Measurements from ENCODE around the gene CCNB1IP1.
"Not testable (repeated sequence)": the region's sequence is repeated elsewhere in the genome, so short reads cannot be mapped to it uniquely, and the experiment has no call there.

The CCNB1IP1 gene, protein sequence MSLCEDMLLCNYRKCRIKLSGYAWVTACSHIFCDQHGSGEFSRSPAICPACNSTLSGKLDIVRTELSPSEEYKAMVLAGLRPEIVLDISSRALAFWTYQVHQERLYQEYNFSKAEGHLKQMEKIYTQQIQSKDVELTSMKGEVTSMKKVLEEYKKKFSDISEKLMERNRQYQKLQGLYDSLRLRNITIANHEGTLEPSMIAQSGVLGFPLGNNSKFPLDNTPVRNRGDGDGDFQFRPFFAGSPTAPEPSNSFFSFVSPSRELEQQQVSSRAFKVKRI

DNA sequence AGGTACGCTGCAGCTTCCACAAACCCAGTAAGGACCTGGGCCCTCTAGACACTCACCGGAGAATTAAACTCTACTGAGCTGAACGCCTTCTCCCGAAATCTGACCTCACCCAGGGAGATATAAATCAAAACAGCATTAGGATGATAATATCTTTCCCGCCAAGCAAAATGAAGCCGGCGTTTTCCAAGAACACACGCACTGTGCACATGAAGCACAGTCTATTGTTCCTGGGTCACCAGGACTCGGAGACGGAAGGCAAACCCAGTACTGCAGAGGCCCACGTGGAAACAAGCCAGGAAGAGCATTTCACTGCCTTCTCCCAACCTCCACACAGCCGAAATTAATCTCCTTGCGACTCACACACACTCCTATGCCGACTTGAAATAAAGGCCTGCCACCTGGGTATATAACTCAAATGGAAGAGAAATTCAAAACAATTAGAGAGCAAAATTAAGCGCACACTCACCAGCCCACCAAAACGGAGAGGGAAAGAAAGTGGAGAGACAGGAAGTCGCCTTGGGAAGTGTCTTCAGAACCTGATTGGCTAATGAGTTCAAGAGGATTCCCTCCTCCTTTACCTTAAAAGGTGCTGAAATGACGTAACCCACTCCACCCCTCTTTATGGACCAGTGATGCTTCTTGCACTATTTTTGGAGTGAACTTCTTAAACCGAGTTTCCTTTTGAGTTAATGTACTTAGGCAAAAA is at the start of gene CCNB1IP1:
CCNB1IP1 (minus strand) TSS at position 492 of the 706 bp plus-strand sequence. CDS start 16,756 bp downstream, outside the sequence.
- peak; percentile 43 for DNase-seq

DNA sequence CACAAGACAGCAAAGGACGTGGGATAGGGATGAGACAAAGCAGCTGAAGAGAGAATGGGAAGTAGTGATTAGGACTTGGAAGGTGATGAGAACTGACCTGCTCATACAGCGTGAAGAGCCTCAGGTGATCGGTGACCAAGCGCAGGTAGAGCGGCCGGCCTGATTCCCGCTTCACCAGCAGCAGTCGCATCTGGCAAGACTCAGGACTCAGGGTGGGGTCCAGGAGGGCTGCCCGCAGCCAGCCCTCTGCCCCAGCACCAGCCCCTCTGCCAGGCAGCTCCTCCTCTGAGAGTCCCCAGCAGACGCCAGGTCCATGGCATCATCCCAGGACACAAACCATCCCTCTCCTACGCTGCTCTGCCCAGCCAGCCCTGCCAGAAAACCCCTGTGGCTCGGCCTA is 49.4 kb upstream of the CCNB1IP1 start:
- no peak for DNase-seq

DNA sequence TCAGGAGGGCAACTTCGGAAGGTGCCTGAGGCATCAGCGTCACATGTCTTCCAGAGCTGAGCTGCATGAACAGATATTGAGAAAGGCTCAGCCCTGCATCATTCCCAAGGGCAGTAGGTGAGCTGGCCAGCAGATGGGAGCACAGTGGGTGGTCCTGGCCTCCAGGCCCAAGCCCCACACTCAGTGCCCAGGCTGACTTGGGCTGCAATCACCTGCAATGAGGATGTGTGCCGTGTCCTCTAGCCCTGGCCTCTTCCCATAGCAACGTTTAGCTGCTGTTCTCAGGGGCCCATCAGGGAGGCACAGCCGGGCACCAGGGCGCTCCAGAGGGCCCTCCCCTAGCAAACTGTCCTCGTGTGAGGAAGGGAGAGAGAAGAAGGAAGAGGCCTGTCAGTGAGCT is 48.3 kb upstream of the CCNB1IP1 start:
- no peak for DNase-seq

DNA sequence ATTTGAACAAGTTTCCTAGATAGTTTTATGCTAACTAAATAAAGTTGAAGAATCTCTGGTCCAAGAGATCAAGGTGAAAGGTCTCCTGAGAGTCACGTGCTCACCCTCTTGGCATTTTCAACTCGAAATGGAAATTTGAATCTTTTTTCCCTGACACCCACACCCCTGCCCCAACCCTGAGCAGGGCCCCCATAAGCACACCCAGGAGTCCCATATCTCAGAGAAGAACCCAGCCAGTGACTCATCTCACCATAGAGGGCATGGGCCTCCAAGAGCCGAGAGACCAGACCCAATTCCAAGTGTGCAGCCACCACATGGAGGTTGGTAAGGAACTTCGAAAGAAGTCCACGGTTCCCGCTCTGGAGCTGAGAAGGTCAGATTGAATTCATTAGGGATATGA is 47.6 kb upstream of the CCNB1IP1 start:
- no peak for DNase-seq

DNA sequence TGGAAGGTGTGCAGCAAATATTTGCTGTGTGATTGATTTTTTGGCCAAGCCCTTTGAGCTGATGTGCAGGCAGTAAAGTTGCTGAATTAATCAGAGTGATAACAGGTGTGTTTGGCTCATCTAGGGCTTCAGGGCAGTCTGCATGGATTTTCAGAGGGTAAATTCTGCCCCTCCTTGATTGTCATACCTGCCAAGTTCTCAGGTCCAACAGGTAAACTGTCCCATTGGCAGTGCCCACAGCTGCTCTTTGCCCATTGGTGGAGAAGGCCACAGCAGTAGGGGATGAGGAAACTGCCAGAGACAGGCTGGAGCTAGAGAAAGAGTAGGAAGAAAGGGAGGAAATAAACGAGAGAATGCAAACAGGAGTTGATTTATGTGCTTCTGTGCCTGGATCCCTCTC is 46.7 kb upstream of the CCNB1IP1 start:
- DNase-seq = no peak

DNA sequence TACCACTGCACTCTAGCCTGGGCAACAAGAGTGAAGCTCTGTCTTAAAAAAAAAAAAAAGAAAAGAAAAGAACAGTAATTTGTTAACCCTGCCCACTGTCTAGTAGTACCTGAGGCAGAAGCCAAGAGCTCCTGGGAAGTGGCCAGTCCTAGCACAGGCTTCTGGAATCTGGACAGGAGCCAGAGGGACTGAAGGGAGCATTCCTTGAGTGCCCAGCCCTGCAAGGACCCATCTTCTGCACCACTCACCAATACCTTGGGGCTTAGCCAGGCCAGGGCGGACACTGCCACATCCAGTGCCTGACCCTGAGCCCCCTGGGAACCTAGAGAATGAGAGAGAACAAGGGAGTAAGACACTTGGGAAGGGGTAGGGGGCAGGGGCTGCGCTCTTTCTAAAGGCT is 44.1 kb upstream of the CCNB1IP1 start:
- DNase-seq = no peak

DNA sequence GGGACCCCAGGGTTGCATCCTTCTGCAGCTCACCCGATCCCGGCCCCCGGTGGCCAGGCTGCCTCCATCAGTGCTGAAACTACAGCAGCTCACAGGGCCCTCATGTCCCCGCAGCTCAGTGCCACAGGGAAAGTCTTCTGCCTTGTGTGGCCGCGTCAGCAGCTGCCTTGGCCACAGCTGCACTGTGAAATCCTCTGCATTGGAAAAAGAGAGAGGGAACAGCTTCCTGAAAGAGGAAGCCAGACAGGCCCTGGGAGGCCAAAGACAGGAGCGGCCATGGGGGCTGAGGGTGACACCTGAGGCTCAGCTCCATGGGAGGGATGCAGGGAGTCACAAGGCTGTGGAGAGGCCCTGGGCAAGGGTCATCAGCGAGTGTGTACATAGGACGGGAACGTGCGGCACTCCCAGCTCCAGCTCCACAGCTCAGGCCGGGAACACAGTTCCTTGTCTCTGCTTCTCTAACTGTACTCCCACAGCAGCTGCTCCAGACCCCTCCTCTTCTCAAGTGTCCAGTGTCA is 43.1 kb upstream of the CCNB1IP1 start:
- no peak for DNase-seq

DNA sequence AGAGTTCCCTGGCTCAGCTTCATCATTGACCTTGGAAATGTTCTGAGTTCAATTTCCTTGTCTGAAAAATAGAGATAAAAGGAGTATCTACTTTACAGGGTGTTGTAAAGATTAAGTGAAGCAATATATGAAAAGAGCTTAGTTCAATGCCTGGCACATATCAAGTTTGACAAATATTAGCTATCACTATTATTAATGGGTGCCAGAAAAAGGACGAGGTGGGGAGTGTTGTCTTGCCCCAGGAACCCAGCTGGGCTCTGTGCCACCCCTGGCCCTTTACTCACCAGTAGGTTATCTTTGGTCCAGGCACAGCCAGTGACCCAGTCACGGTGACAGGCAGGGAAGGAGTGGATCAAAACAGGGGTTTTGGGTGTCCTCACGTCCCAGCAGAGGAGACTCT is 42.4 kb upstream of the CCNB1IP1 start:
- no peak for DNase-seq

DNA sequence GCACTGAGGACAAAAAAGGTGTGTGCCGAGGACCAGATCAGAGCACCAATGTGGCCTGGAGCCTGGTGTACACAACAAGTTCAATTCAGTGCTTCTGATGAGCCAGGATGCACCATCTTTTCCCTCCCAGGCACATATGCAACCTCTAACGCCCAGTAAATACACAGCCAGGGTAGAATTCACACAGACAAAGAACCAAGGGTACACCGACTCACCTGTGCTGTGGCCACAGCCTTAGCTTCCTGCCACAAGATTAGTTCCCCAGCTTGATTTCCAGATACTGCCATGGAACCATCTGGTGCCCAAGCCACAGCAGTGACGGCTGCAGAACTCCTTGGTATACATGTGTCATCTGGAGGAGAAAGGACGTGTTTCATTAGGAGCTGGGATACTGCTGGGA is 39.7 kb upstream of the CCNB1IP1 start:
- no peak for DNase-seq

DNA sequence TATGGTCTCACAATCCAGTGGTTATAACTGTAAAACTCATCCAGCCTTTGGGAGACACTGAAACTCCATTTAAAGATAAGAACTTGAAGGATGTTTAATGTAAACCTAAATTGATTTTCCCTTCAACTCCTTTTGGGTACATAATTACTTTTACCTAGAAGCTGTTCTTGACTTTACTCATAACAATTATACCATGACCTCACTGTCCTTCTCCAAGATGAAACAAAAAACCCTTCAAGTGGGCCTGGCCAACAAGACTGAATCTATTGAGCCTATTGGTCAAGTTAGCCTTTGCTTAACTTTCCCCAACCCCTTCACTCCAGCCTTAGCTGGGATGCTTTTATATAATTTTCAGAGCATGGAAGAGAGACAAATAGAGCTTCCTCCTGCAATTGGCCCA is 32.8 kb upstream of the CCNB1IP1 start:
- no peak for DNase-seq

DNA sequence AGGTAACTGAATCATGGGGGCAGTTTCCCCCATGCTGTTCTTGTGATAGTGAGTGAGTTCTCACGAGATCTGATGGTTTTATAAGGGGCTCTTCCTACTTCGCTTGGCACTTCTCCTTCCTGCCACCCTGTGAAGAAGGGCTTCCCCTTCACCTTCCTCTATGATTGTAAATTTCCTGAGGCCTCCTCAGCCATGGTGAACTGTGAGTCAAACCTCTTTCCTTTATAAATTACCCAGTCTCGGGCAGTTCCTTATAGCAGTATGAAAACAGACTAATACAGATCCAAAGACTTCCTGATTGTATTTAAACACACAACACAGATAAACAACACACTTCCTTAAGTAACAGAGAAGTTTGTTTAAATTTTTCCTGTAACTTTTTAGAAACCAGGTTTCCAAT is 25.4 kb upstream of the CCNB1IP1 start:
- DNase-seq = not testable (repeated sequence)

DNA sequence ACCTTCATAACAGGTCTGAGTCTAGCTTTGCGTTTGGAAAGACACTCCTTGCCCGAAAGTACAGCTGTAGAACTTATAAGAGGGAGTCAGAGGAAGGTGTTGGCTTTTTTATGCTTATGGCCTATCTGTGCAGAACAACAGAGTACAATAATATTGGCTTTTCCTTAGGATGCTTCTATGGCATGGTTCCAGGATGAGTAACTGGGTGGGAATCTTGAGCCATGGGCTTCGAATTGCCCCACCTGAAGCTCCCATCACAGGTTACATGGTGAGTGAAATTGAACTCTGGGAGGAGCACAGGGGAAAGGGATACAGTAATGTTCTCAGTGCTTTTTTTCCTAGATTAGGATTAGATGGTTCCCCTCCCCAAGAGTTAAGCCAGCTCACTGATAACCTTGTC is 23.3 kb upstream of the CCNB1IP1 start:
- no peak for DNase-seq

DNA sequence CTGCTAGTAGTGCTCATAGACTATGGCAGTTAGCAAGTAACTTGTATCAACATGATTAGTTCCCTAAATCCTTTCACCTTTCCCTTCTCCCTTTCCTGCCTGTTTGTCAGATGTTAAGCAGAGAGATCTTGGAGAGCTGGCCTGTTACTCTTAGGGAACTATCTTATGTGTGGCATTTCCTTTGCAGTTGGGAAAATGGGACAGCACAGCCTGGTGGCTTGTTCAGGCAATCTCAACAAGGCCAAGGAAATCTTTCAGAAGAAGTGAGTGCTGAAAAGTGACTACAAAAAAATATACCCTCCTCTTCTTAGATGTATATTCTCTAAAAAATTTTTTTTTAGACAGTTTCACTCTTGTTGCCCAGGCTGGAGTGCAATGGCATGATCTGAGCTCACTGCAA is 17.8 kb upstream of the CCNB1IP1 start:
- no peak for DNase-seq

DNA sequence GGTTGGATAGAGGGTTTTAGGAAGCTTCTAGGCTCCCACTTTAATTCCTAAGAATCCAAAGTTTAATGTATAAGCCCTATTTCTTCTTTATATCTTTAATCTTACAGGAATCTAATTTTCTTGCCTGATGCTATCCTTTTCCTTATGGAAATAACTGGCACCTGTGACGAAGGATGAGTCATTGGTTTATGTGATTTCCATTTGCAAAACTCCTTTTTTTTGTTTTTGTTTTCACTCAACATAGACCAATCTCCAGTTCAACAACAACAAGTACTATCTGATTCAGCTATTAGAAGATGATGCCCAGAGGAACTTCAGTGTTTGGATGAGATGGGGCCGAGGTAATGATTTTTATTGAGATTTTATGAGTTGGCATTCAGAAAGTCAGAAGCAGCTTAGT is 17.2 kb upstream of the CCNB1IP1 start:
- no peak for DNase-seq

DNA sequence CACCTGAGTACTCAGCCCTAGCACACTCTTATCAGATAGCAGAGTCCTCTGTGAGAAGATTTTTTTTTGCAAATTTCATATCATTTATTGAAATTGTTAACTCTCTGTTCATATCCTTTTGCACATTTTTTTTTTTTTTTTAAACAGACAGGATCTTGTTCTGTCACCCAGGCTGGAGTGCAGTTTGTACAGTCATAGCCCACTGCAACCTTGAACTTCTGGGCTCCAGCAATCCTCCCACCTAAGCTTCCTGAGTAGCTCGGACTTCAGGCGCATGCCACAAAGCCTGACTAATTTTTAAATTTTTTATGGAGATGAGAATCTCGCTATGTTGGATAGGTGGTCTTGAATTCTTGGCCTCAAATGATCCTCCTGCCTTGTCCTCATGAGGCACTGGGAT is 14.7 kb upstream of the CCNB1IP1 start:
- DNase-seq = no peak

DNA sequence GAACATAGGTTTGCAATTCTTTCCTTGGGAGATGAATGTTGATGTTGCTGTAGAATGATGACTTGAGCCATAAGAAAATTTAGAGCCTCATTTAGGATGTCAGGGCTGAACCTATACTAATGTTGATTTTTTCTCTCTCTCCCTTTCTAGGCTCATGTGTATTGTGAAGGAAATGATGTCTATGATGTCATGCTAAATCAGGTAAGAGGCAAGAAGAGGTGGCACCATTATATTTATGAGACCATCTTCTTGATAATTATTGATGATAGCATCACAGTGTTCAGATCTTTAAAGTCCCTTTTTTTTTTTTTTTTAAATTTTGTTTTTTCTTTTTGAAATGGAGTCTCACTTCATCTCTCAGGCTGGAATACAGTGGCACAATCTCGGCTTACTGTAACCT is 13.6 kb upstream of the CCNB1IP1 start:
- no peak for DNase-seq

DNA sequence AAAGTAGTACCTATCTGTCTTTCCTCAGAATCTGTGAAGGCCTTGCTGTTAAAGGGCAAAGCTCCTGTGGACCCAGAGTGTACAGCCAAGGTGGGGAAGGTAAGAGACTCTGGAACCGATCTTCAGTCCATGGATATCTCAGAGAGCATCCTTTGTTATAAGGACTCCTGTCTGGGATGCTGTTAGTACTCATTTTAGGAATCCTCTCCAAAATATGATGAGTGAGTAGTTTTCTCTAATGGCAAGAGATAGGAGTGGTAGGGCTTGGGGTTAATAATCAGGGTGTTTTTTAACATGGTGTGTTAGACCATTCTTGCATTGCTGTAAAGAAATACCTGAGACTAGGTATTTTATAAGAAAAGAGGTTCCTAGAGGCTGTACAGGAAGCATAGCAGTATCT is 12.3 kb upstream of the CCNB1IP1 start:
- DNase-seq = no peak

DNA sequence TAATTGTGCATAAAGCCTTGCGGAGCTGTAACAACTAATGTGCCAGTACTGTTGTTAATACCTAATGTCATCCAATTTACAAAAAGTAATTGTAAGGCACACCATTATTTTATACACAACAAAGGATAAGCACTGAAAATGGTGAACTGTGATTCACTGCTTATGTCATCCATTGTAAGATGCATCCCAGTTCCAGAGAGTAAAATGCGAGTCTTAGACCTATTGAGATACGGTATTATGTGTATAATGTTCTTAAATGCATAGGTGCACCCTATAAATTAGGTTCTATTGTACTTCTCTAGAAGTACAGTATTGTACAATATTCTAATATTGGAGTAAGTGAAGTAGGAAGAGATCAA is 10.8 kb upstream of the CCNB1IP1 start:
- DNase-seq = no peak

DNA sequence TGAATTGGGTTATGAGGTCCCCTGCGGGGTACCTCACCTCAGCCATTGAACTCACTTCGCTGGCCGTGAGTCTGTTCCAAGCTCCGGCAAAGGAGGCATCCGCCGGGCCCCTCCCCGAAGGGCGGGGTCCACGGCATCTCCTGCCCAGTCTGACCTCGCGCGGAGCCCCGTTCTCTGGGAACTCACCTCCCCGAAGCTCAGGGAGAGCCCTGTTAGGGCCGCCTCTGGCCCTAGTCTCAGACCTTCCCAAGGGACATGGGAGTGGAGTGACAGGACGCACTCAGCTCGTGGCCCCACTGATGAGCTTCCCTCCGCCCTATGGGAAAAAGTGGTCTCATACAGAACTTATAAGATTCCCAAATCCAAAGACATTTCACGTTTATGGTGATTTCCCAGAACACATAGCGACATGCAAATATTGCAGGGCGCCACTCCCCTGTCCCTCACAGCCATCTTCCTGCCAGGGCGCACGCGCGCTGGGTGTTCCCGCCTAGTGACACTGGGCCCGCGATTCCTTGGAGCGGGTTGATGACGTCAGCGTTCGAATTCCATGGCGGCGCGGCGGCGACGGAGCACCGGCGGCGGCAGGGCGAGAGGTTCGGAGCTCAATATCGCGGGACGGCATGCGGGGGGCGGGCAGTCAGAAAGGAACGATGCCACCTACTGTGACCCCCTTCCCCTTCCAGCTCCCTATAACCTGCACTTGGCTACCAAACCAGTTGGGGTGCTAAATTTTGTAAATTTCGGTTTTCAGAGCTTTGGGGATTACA is 10.2 kb upstream of the CCNB1IP1 start, which contains the start of gene PARP2:
PARP2 (plus strand) TSS at position 544 of the 770 bp plus-strand sequence; CDS start at position 551, 7 bp downstream.
- DNase-seq = peak; percentile 100

DNA sequence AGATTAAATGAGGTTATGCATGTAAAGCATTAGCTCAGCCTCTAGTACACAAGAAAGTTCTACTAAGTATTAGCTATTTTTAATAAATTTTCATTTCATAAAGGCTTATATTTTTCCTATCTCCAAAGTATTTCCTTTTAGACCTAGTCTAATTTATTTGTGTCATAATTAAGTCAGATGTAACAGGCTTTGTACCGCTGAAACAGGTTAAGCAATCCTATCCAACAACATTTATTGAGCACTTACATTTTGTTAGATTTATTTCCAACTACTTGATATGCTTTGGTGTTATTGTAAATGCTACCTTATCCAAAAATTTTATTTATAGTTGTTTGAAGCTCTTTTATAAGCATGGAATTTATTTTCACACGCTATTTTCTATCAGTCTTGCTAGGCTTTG is 8.6 kb upstream of the CCNB1IP1 start:
- DNase-seq = no peak

DNA sequence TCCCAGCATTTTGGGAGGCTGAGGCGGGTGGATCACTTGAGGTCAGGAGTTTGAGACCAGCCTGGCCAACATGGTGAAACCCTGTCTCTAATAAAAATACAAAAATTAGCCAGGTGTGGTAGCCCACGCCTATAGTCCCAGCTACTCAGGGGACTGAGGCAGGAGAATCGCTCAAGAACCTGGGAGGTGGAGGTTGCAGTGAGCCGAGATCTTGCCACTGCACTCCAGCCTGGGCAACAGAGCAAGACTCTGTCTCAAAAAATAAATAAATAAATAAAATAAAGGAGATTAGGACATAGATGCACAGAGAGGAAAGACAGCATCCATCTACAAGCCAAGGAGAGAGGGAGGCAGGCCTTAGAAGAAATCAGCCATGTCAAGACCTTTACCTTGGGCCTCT is 8.0 kb upstream of the CCNB1IP1 start:
- not testable (repeated sequence) for DNase-seq

DNA sequence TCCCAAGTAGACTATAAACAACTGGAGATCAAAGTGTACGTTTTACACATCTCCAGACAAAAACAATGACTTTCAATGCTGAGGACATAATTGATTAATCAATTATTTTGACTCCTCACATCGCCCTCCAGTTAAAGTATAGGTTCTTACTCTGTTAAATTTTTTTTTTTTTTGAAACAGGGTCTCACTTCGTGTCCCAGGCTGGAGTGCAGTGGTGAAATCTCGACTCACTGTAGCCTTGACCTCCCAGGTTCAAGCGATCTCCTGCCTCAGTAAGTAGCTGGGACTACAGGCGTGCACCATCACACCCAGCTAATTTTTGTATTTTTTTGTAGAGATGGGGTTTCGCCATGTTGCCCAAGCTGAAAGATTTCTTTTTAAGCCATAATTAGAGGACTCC is 938 bp upstream of the CCNB1IP1 start:
- no peak for DNase-seq

DNA sequence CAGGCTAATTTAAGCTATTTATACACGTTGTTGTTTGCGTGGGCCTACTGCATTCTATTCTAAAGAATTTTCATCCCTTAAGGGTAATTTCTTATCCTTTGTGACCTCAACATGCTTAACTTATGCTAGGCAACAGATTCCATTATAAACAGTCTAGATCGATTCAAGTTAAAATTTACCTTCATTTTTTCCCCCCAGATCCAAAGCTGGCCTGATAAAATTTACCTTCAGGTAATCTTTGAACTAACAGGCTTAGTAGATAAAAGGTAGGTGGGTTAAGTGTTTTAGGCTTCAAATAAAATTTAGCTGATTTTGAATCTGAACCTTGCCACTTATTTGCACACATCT is 389 bp upstream of the CCNB1IP1 start:
- DNase-seq = no peak

DNA sequence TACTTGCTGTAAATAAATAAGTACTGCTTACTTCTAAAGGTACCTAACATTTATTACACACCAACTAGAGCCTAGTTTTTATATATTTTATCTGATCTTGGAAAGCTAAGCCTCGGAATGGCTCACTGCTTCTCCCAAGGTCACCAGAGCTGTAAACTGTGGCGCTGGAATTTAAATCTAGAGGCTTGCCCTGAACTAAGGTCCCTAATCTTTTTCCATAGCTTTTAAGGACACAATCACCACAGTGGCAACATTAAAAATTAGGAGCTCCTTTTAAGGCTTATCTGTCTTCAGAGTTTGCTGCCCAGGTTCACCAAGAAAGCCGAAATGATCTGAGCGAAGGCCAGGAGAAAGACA is 670 bp downstream of the CCNB1IP1 start:
- DNase-seq = no peak

Measured in T1000 (cell line).